H9 (cell line): ENCODE data around the gene MYO3A. TPM values are rescaled to one million over a fixed set of nuclear protein-coding genes. Genes with fewer than 3 reads are reported as not detected.

Experiments used
- DNase-seq: peaks from one replicate; pipeline ENCODE4 v3.0.0-alpha.2; 2017
- H2AFZ ChIP-seq: one replicate; pipeline ENCODE4 v1.6.1; 2013; ENCODE audit warnings: mild to moderate bottlenecking, low read length, control low read depth, moderate library complexity
- H2AK5ac ChIP-seq: 2 replicates; pipeline ENCODE4 v1.6.1; 2013; ENCODE audit warnings: low read length, control low read depth, mixed read lengths; ENCODE audit not compliant: insufficient read length
- H2BK120ac ChIP-seq: one replicate; pipeline ENCODE4 v1.6.1; 2013; ENCODE audit warnings: low read depth, mild to moderate bottlenecking, low read length, control low read depth, inconsistent platforms; ENCODE audit not compliant: poor library complexity, severe bottlenecking
- H2BK12ac ChIP-seq: 2 replicates; pipeline ENCODE4 v1.6.1; 2013; ENCODE audit warnings: low read length, control low read depth, mixed read lengths, low read depth; ENCODE audit not compliant: insufficient read length
- H2BK15ac ChIP-seq: 2 replicates; pipeline ENCODE4 v1.6.1; 2013; ENCODE audit warnings: low read depth, low read length, control low read depth
- H2BK20ac ChIP-seq: one replicate; pipeline ENCODE4 v1.6.1; 2013; ENCODE audit warnings: low read depth, mild to moderate bottlenecking, low read length, control low read depth, inconsistent platforms; ENCODE audit not compliant: poor library complexity, severe bottlenecking
- H2BK5ac ChIP-seq: 2 replicates; pipeline ENCODE4 v1.6.1; 2013; ENCODE audit warnings: low read length, control low read depth, mixed read lengths; ENCODE audit not compliant: insufficient read length
- H3K14ac ChIP-seq: 2 replicates; pipeline ENCODE4 v1.6.1; 2013; ENCODE audit warnings: low read length, control low read depth; ENCODE audit not compliant: insufficient read depth
- H3K18ac ChIP-seq: 2 replicates; pipeline ENCODE4 v1.6.1; 2013; ENCODE audit warnings: low read depth, mild to moderate bottlenecking, mixed read lengths, low read length, control low read depth; ENCODE audit not compliant: insufficient read length
- H3K23ac ChIP-seq: 2 replicates; pipeline ENCODE4 v1.6.1; 2013; ENCODE audit warnings: low read length, control low read depth, mixed read lengths, low read depth; ENCODE audit not compliant: insufficient read length
- H3K23me2 ChIP-seq: 2 replicates; pipeline ENCODE4 v1.6.1; 2013; ENCODE audit warnings: low read depth, mild to moderate bottlenecking, mixed read lengths, low read length, control low read depth; ENCODE audit not compliant: insufficient read length, poor library complexity, severe bottlenecking
- H3K27ac ChIP-seq: 2 replicates; pipeline ENCODE4 v1.5.1; 2013; ENCODE audit warnings: low read length, control low read depth, mixed read lengths, low read depth; ENCODE audit not compliant: insufficient read length
- H3K27me3 ChIP-seq: 2 replicates; pipeline ENCODE4 v1.6.1; 2013; ENCODE audit warnings: low read length, control low read depth, inconsistent platforms; ENCODE audit not compliant: insufficient read depth
- H3K4ac ChIP-seq: 2 replicates; pipeline ENCODE4 v1.6.1; 2013; ENCODE audit warnings: low read depth, mild to moderate bottlenecking, control low read depth, inconsistent platforms, low read length, moderate library complexity
- H3K4me1 ChIP-seq: 2 replicates; pipeline ENCODE4 v1.6.1; 2013; ENCODE audit warnings: low read length, control low read depth, inconsistent platforms; ENCODE audit not compliant: insufficient read depth
- H3K4me2 ChIP-seq: 2 replicates; pipeline ENCODE4 v1.6.1; 2013; ENCODE audit warnings: low read length, control low read depth, mixed read lengths; ENCODE audit not compliant: insufficient read length, insufficient read depth
- H3K56ac ChIP-seq: 2 replicates; pipeline ENCODE4 v1.6.1; 2013; ENCODE audit warnings: low read depth, mild to moderate bottlenecking, mixed read lengths, low read length, control low read depth; ENCODE audit not compliant: insufficient read length
- H3K79me1 ChIP-seq: 2 replicates; pipeline ENCODE4 v1.6.1; 2013; ENCODE audit warnings: low read depth, mild to moderate bottlenecking, moderate library complexity, low read length, control low read depth, inconsistent platforms; ENCODE audit not compliant: insufficient read depth, poor library complexity, severe bottlenecking
- H3K79me2 ChIP-seq: 2 replicates; pipeline ENCODE4 v1.6.1; 2013; ENCODE audit warnings: low read length, control low read depth, inconsistent platforms; ENCODE audit not compliant: insufficient read depth
- H3K9ac ChIP-seq: 2 replicates; pipeline ENCODE4 v1.6.1; 2013; ENCODE audit warnings: low read length, control low read depth, mixed read lengths; ENCODE audit not compliant: insufficient read length; ENCODE audit errors: extremely low read depth
- H3K9me3 ChIP-seq: one replicate; pipeline ENCODE4 v1.6.1; 2013; ENCODE audit warnings: low read depth, low read length, inconsistent platforms; ENCODE audit not compliant: control insufficient read depth
- H3T11ph ChIP-seq: one replicate; pipeline ENCODE4 v1.6.1; 2013; ENCODE audit warnings: mild to moderate bottlenecking, low read length, control low read depth, inconsistent platforms
- H4K20me1 ChIP-seq: one replicate; pipeline ENCODE4 v1.6.1; 2013; ENCODE audit not compliant: control insufficient read depth, insufficient read length, insufficient read depth
- H4K5ac ChIP-seq: 2 replicates; pipeline ENCODE4 v1.6.1; 2013; ENCODE audit warnings: low read depth, mild to moderate bottlenecking, mixed read lengths, low read length, control low read depth; ENCODE audit not compliant: insufficient read length
- H4K8ac ChIP-seq: replicated peaks from 2 replicates; pipeline ENCODE4 v1.6.1; 2013; ENCODE audit warnings: low read length, control low read depth, mixed read lengths, low read depth; ENCODE audit not compliant: insufficient read length
- H4K91ac ChIP-seq: 2 replicates; pipeline ENCODE4 v1.6.1; 2013; ENCODE audit warnings: low read depth, mild to moderate bottlenecking, moderate library complexity, mixed read lengths, low read length, control low read depth; ENCODE audit not compliant: insufficient read length
- H3K27ac Mint-ChIP-seq, 3 experiments: 2 replicates in 2 of 3; 3 replicates in 1 of 3; pipeline ENCODE4 v1.8.0; 2020 to 2021; ENCODE audit warnings: mixed read lengths in 3 of 3, mild to moderate bottlenecking in 1 of 3, moderate library complexity in 1 of 3
- H3K27me3 Mint-ChIP-seq: 2 replicates; pipeline ENCODE4 v1.8.0; 2021; ENCODE audit warnings: low read depth, mild to moderate bottlenecking, moderate library complexity, mixed read lengths
- H3K36me3 Mint-ChIP-seq, 3 experiments: 2 replicates in 2 of 3; 3 replicates in 1 of 3; pipeline ENCODE4 v1.8.0; 2020 to 2021; ENCODE audit warnings: low read depth in 3 of 3, mixed read lengths in 3 of 3; ENCODE audit not compliant: insufficient read depth in 1 of 3
- H3K4me1 Mint-ChIP-seq, 2 experiments: 2 replicates each; pipeline ENCODE4 v1.8.0; 2020; ENCODE audit warnings: mixed read lengths in 2 of 2
- H3K4me3 Mint-ChIP-seq, 2 experiments: 2 replicates in 1 of 2; 3 replicates in 1 of 2; pipeline ENCODE4 v1.8.0; 2020 to 2021; ENCODE audit warnings: mild to moderate bottlenecking in 2 of 2, mixed read lengths in 2 of 2, moderate library complexity in 1 of 2
- H3K9me3 Mint-ChIP-seq, 2 experiments: 2 replicates in 1 of 2; 3 replicates in 1 of 2; pipeline ENCODE4 v1.8.0; 2020; ENCODE audit warnings: mild to moderate bottlenecking in 2 of 2, mixed read lengths in 2 of 2, moderate library complexity in 1 of 2
- WGBS: extraction: QIAGEN DNeasy Blood & Tissue Kit; methylation state at CpG from one replicate; pipeline ENCODE4 v1.1.7; 2013; ENCODE audit warnings: missing lambda C conversion rate, low lambda C conversion rate, mixed read lengths; ENCODE audit not compliant: insufficient read length; ENCODE audit errors: extremely low coverage; 5-methylcytosine and 5-hydroxymethylcytosine counted together
- total RNA-seq: library from RNA; stranded (reverse); gene quantifications from 2 replicates; pipeline ENCODE4 v1.2.1, GENCODE V29; 2021
- TF ChIP-seq, protein P1 (sequence below): fragments of 200-600 bp; sonication (generic); conservative IDR thresholded peaks from 3 replicates; pipeline ENCODE4 v1.8.0; 2021; ENCODE audit warnings: antibody characterized with exemption, mild to moderate bottlenecking

The MYO3A gene
- total RNA-seq, 1 experiment from 2014 or later: 4.3 TPM

DNA sequence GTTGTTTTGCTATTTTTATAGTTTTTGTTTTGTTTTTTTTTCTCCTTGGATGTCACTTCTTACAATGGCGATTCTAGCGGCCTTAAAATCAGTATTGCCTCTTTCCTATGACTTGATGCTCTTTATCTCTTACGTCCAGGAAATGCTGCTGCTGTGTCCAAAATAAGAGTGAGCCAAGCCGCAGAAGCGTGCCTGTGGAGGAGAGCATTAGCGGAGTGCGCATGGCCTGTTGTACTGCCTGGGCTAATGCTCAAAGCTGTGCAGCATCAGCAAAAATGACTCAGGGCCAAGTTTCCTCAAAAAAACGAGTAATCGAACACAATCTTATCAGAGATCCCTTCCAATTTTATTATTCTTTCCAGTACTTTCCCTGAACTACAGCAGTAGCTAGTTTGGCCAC, 264.1 kb downstream of the MYO3A start:
- DNase-seq: no peak
- Histone ChIP-seq H3K27me3 (no peaks in the 10 kb centered on the region), H3K9ac (no peak overlapping the region), H3K56ac (no peak overlapping the region), H2BK15ac (no peak overlapping the region), H2BK120ac (no peak overlapping the region), H3K23me2 (no peaks in the 10 kb centered on the region), H3K79me2 (no peaks in the 10 kb centered on the region), H3K4me1 (peaks cover 5% of the 10 kb centered on the region; the same call in 1 of the 2 replicates), H3K23ac (no peak overlapping the region), H2BK12ac (no peak overlapping the region), H2BK20ac (no peak overlapping the region), H3K27ac (no peak overlapping the region), H3K4me2 (no peak overlapping the region), H3K9me3 (no peaks in the 10 kb centered on the region), H4K20me1 (no peaks in the 10 kb centered on the region), H4K8ac (no peak overlapping the region), H2BK5ac (no peak overlapping the region), H2AK5ac (no peak overlapping the region), H3K18ac (no peak overlapping the region), H3K4ac (no peak overlapping the region), H3T11ph (no peak overlapping the region), H3K14ac (no peak overlapping the region), H2AFZ (no peak overlapping the region), H4K5ac (no peak overlapping the region), H4K91ac (no peak overlapping the region), H3K79me1 (no peaks in the 10 kb centered on the region)
- Mint-ChIP-seq H3K9me3 (no peaks in the 10 kb centered on the region), H3K4me3 (no peak overlapping the region), H3K27ac (0 out of 7 replicates have a peak overlapping the region, but pooled peaks of 1 of the 3 experiments have one; percentile 8), H3K27me3 (no peaks in the 10 kb centered on the region), H3K36me3 (no peaks in the 10 kb centered on the region), H3K4me1 (peaks cover 6 to 13% of the 10 kb centered on the region in 2 experiments; a peak in 3 of 4 replicates)
- TF ChIP-seq, protein P1, sequence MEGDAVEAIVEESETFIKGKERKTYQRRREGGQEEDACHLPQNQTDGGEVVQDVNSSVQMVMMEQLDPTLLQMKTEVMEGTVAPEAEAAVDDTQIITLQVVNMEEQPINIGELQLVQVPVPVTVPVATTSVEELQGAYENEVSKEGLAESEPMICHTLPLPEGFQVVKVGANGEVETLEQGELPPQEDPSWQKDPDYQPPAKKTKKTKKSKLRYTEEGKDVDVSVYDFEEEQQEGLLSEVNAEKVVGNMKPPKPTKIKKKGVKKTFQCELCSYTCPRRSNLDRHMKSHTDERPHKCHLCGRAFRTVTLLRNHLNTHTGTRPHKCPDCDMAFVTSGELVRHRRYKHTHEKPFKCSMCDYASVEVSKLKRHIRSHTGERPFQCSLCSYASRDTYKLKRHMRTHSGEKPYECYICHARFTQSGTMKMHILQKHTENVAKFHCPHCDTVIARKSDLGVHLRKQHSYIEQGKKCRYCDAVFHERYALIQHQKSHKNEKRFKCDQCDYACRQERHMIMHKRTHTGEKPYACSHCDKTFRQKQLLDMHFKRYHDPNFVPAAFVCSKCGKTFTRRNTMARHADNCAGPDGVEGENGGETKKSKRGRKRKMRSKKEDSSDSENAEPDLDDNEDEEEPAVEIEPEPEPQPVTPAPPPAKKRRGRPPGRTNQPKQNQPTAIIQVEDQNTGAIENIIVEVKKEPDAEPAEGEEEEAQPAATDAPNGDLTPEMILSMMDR: no peak
- WGBS: no CpG with 5 or more reads among the region's 9 CpGs
